GM20000 (cell line): ENCODE measurements around the gene RMRP.

Source experiments
- DNase-seq: peaks from one replicate; pipeline ENCODE4 v3.0.0; 2012; ENCODE audit warnings: low spot score
- TF ChIP-seq, protein P1 (sequence below): IDR thresholded peaks from 2 replicates; pipeline ENCODE4 v1.5.1; 2012; ENCODE audit warnings: mild to moderate bottlenecking, control low read depth; ENCODE audit errors: extremely low read depth, missing control alignments

RMRP gene

DNA sequence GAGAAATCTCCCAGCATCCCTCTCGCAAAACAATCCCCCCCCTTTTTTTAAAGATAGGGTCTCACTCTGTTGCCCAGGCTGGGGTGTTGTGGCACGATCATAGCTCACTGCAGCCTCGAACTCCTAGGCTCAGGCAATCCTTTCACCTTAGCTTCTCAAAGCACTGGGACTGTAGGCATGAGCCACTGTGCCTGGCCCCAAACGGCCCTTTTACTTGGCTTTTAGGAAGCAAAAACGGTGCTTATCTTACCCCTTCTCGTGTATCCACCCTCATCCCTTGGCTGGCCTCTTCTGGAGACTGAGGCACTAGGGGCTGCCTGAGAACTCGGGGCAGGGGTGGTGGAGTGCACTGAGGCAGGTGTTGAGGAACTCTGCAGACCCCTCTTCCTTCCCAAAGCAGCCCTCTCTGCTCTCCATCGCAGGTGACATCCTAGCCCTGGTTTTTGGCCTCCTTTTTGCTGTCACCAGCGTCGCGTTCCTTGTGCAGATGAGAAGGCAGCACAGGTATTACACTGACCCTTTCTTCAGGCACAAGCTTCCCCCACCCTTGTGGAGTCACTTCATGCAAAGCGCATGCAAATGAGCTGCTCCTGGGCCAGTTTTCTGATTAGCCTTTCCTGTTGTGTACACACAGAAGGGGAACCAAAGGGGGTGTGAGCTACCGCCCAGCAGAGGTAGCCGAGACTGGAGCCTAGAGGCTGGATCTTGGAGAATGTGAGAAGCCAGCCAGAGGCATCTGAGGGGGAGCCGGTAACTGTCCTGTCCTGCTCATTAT is 22.7 kb upstream of the RMRP start:
- DNase-seq: peak; percentile 66
- TF ChIP-seq, protein P1, sequence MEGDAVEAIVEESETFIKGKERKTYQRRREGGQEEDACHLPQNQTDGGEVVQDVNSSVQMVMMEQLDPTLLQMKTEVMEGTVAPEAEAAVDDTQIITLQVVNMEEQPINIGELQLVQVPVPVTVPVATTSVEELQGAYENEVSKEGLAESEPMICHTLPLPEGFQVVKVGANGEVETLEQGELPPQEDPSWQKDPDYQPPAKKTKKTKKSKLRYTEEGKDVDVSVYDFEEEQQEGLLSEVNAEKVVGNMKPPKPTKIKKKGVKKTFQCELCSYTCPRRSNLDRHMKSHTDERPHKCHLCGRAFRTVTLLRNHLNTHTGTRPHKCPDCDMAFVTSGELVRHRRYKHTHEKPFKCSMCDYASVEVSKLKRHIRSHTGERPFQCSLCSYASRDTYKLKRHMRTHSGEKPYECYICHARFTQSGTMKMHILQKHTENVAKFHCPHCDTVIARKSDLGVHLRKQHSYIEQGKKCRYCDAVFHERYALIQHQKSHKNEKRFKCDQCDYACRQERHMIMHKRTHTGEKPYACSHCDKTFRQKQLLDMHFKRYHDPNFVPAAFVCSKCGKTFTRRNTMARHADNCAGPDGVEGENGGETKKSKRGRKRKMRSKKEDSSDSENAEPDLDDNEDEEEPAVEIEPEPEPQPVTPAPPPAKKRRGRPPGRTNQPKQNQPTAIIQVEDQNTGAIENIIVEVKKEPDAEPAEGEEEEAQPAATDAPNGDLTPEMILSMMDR: no peak

DNA sequence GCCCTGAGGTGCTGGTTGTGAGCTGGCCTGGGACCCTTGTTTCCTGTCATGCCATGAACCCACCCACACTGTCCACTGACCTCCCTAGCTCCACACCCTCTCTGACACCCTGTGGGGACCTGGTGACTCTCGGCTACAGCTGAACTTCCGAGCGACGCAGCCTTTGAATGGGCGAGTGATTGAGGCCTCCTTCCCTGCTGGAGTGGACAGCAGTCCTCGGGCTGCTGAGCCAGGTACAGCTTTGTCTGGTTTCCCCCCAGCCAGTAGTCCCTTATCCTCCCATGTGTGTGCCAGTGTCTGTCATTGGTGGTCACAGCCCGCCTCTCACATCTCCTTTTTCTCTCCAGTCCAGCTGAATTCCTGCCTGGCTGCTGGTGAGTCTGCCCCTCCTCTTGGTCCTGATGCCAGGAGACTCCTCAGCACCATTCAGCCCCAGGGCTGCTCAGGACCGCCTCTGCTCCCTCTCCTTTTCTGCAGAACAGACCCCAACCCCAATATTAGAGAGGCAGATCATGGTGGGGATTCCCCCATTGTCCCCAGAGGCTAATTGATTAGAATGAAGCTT is 22.0 kb upstream of the RMRP start:
- TF ChIP-seq, protein P1: no peak

DNA sequence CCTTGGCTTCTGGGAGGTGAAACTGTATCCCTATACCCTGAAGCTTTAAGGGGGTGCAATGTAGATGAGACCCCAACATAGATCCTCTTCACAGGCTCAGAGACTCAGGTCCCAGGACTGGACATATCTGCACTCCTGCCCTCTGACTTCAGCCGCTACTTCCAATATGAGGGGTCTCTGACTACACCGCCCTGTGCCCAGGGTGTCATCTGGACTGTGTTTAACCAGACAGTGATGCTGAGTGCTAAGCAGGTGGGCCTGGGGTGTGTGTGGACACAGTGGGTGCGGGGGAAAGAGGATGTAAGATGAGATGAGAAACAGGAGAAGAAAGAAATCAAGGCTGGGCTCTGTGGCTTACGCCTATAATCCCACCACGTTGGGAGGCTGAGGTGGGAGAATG is 21.3 kb upstream of the RMRP start:
- DNase-seq: no peak
- TF ChIP-seq, protein P1: no peak

More for the DNA sequence above, 22.0 kb upstream of the RMRP start:
- DNase-seq: no peak

DNA sequence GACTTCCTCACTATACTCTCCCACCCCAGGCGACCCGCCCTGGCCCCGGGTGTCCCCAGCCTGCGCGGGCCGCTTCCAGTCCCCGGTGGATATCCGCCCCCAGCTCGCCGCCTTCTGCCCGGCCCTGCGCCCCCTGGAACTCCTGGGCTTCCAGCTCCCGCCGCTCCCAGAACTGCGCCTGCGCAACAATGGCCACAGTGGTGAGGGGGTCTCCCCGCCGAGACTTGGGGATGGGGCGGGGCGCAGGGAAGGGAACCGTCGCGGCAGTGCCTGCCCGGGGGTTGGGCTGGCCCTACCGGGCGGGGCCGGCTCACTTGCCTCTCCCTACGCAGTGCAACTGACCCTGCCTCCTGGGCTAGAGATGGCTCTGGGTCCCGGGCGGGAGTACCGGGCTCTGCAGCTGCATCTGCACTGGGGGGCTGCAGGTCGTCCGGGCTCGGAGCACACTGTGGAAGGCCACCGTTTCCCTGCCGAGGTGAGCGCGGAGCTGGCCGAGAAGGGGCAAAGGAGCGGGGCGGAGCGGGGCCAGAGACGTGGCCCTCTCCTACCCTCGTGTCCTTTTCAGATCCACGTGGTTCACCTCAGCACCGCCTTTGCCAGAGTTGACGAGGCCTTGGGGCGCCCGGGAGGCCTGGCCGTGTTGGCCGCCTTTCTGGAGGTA is 18.0 kb upstream of the RMRP start:
- DNase-seq: peak; percentile 65
- TF ChIP-seq, protein P1: no peak

DNA sequence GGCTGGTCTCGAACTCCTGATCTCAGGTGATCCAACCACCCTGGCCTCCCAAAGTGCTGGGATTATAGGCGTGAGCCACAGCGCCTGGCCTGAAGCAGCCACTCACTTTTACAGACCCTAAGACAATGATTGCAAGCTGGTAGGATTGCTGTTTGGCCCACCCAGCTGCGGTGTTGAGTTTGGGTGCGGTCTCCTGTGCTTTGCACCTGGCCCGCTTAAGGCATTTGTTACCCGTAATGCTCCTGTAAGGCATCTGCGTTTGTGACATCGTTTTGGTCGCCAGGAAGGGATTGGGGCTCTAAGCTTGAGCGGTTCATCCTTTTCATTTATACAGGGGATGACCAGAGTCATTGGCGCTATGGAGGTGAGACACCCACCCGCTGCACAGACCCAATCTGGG is 17.4 kb upstream of the RMRP start:
- no peak for DNase-seq
- TF ChIP-seq, protein P1: no peak

DNA sequence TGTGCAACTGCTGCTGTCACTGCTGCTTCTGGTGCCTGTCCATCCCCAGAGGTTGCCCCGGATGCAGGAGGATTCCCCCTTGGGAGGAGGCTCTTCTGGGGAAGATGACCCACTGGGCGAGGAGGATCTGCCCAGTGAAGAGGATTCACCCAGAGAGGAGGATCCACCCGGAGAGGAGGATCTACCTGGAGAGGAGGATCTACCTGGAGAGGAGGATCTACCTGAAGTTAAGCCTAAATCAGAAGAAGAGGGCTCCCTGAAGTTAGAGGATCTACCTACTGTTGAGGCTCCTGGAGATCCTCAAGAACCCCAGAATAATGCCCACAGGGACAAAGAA is 16.2 kb upstream of the RMRP start:
- no peak for DNase-seq
- TF ChIP-seq, protein P1: no peak
